K562 (cell line): Measurements from ENCODE around the gene ODF2. TPM values are rescaled to one million over a fixed set of nuclear protein-coding genes. Genes with fewer than 3 reads are reported as not detected.

Experiments used
- BRD4 ChIP-seq: fragments of 200-600 bp; sonication (generic); IDR thresholded peaks from 2 replicates; pipeline ENCODE4 v1.6.1; 2017; ENCODE audit warnings: inconsistent platforms
- HNRNPLL ChIP-seq: fragments of 200-400 bp; formaldehyde crosslinking; IDR thresholded peaks from 2 replicates; pipeline ENCODE4 v1.6.1; 2017; ENCODE audit warnings: low read length, low read depth, mild to moderate bottlenecking; ENCODE audit not compliant: poor library complexity, severe bottlenecking
- KDM4B ChIP-seq, 2 experiments: fragments of 450-650 bp in 1 of 2; sonication (generic) in 1 of 2; IDR thresholded peaks; 2 replicates each; pipeline ENCODE4 v1.6.1; 2016 to 2017; ENCODE audit warnings: borderline replicate concordance in 2 of 2, antibody characterized with exemption in 1 of 2, low read depth in 1 of 2, mild to moderate bottlenecking in 1 of 2
- MEIS2 ChIP-seq: fragments of 450-650 bp; IDR thresholded peaks from 2 replicates; pipeline ENCODE4 v1.6.1; 2014; ENCODE audit warnings: mild to moderate bottlenecking; ENCODE audit not compliant: partially characterized antibody
- NKRF ChIP-seq: fragments of 450-650 bp; IDR thresholded peaks from 2 replicates; pipeline ENCODE4 v1.6.1; 2016; ENCODE audit warnings: borderline replicate concordance
- NR2F6 ChIP-seq: fragments of 450-650 bp; formaldehyde crosslinking; IDR thresholded peaks from 2 replicates; pipeline ENCODE4 v1.4.0; 2020; ENCODE audit warnings: mild to moderate bottlenecking
- PATZ1 ChIP-seq: fragments of 250-450 bp; sonication (Bioruptor Pico); IDR thresholded peaks from 2 replicates; pipeline ENCODE4 v1.5.0; 2020; ENCODE audit warnings: mild to moderate bottlenecking, borderline replicate concordance
- POLR2H ChIP-seq: IDR thresholded peaks from 2 replicates; pipeline ENCODE4 v1.6.1; 2016; ENCODE audit warnings: missing genetic modification characterization, low read depth, mild to moderate bottlenecking, control low read depth, missing compliant biosample characterization, moderate library complexity
- PPARD ChIP-seq: fragments of 250-450 bp; sonication (Bioruptor Pico); IDR thresholded peaks from 2 replicates; pipeline ENCODE4 v1.8.0; 2022; ENCODE audit warnings: inconsistent platforms, mild to moderate bottlenecking, moderate library complexity
- SFPQ ChIP-seq: fragments of 200-400 bp; formaldehyde crosslinking; IDR thresholded peaks from 2 replicates; pipeline ENCODE4 v1.6.1; 2017; ENCODE audit warnings: mild to moderate bottlenecking, low read depth, low read length, moderate library complexity
- TEAD2 ChIP-seq: fragments of 450-650 bp; IDR thresholded peaks from 2 replicates; pipeline ENCODE4 v1.6.1; 2016; ENCODE audit warnings: missing genetic modification characterization, control low read depth, missing compliant biosample characterization
- TEAD4 ChIP-seq, 2 experiments: sonication (generic) in 1 of 2; formaldehyde crosslinking in 1 of 2; IDR thresholded peaks; 2 replicates each; pipeline versions ENCODE4 v1.6.1 to v1.8.0; 2012 to 2022; ENCODE audit warnings: borderline replicate concordance in 1 of 2, inconsistent platforms in 1 of 2, low read length in 1 of 2, mild to moderate bottlenecking in 1 of 2, missing genetic modification reagents in 1 of 2
- THRB ChIP-seq: fragments of 450-650 bp; formaldehyde crosslinking; conservative IDR thresholded peaks from 2 replicates; pipeline ENCODE4 v1.4.0; 2022; ENCODE audit warnings: mild to moderate bottlenecking, missing genetic modification characterization
- ZNF197 ChIP-seq: fragments of 200-800 bp; sonication (Bioruptor generic); IDR thresholded peaks from 2 replicates; pipeline ENCODE4 v1.6.1; 2016; ENCODE audit warnings: low read depth, missing genetic modification characterization, missing compliant biosample characterization
- ZNF224 ChIP-seq: sonication (generic); formaldehyde crosslinking; IDR thresholded peaks from 2 replicates; pipeline ENCODE4 v1.8.0; 2022; ENCODE audit warnings: mild to moderate bottlenecking, missing genetic modification reagents
- ZNF24 ChIP-seq: fragments of 450-650 bp; IDR thresholded peaks from 2 replicates; pipeline ENCODE4 v1.6.1; 2016
- ZNF316 ChIP-seq: fragments of 450-650 bp; IDR thresholded peaks from 2 replicates; pipeline ENCODE4 v1.6.1; 2016
- polyA plus RNA-seq, 8 experiments: library from polyadenylated mRNA; depleted of rRNA in 4 of 8; stranded (reverse) in 5 of 8; unstranded in 3 of 8; fragments of >200 nt; fragmentation: Nextera tagmentation in 2 of 8; fragmentation: Illumina TruSeq in 1 of 8; extraction: Ambion mirVana in 2 of 8; extraction: Trizol in 1 of 8; gene quantifications; 2 replicates each; pipeline versions ENCODE4 v1.2.1 to v1.2.3, GENCODE V29; 2011 to 2014; ENCODE audit warnings: inconsistent platforms in 1 of 8, missing spikeins in 1 of 8
- total RNA-seq, 7 experiments: library from RNA; depleted of rRNA in 6 of 7; stranded (reverse); fragments of >200 nt in 6 of 7; fragmentation: Illumina TruSeq in 2 of 7; extraction: Trizol in 2 of 7; gene quantifications; 2 replicates each; pipeline versions ENCODE4 v1.2.1 to v1.2.3, GENCODE V29; 2011 to 2021; ENCODE audit warnings: low replicate concordance in 1 of 7
- TF ChIP-seq, protein P1 (sequence below): fragments of 450-650 bp; IDR thresholded peaks from 2 replicates; pipeline ENCODE4 v1.6.1; 2016; ENCODE audit warnings: low read depth, mild to moderate bottlenecking, moderate library complexity

ODF2 gene
- total and polyA plus RNA-seq, 9 of the 15 experiments (the other 6 are each of a cell fraction or from before 2014, with no cell fraction given) = 16.5 to 83.2 (median 69.7) TPM

DNA sequence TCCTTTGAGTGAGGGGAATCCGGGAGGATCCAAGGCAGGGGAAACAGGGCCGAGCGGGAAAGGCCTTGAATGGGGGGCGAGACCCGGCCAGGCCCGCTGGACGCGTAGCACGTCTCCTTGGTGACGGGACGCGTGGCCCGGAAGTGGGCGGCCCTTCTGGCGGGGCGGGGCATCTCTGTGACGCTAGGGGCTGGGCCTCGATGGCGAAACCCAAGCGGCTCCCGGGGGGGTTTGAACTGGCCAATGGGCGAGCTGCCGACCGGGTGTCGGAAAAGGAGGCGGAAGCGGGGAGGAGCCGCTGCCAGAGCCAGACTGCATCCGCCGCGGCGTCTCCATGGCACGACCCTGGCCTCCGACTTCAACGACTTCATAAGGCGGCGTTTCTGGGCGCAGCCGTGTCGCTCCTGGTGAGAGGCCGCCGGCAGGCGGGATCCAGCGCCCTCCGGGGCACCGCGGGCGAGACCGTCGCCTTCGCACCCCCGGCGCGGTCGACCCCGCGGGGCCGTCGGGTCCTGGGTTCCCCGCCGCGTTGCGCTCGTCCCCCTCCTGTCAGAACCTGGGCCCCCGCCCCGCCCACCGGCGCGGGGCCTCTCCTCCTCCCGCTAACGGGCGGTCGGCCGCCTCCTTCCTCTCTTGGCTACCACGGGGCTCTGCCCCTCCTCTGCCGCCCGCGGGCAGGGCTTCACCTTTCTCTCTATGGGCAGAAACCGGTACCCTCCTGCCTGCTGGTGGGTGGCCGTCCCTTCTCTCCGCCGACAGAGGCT is at the start of gene ODF2 (continued):
- TF ChIP-seq SFPQ (no peak), KDM4B (IDR thresholded peaks at IDR 0.05; ENCODE audit: borderline replicate concordance in 2 of 2, low read depth in 1 of 2) (no peak), ZNF224 (CRISPR knock-in tag) (no peak), THRB (CRISPR knock-in tag) (no peak), MEIS2 (no peak), NR2F6 (CRISPR knock-in tag) (no peak), ZNF197 (CRISPR knock-in tag) (no peak), ZNF316 (no peak), PPARD (CRISPR knock-in tag) (no peak), HNRNPLL (no peak), BRD4 (no peak), TEAD4 (IDR thresholded peaks at IDR 0.05; ENCODE audit: low read length) (no peak), TEAD4 (CRISPR knock-in tag; IDR thresholded peaks at IDR 0.05; ENCODE audit: borderline replicate concordance) (no peak), ZNF24 (0 out of 2 replicates have a peak, but pooled peaks have one; percentile 26), TEAD2 (tag) (no peak), PATZ1 (CRISPR knock-in tag) (no peak), POLR2H (tag) (no peak), NKRF (peak; percentile 99)
- TF ChIP-seq, protein P1, sequence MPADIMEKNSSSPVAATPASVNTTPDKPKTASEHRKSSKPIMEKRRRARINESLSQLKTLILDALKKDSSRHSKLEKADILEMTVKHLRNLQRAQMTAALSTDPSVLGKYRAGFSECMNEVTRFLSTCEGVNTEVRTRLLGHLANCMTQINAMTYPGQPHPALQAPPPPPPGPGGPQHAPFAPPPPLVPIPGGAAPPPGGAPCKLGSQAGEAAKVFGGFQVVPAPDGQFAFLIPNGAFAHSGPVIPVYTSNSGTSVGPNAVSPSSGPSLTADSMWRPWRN = no peak
